HepG2 (cell line): ENCODE measurements around the gene QKI.

Experiments
- AGO2 ChIP-seq: fragments of 200-400 bp; formaldehyde crosslinking; optimal IDR thresholded peaks from 2 replicates; pipeline ENCODE3; 2017; ENCODE audit warnings: mild to moderate bottlenecking, low read depth, low read length, moderate library complexity
- CTCF ChIP-seq: sonication (generic); formaldehyde crosslinking; IDR thresholded peaks from 2 replicates; pipeline ENCODE4 v1.5.0; 2020; ENCODE audit warnings: mild to moderate bottlenecking, missing genetic modification reagents, moderate library complexity
- ELF3 ChIP-seq: IDR thresholded peaks from 2 replicates; pipeline ENCODE4 v1.6.1; 2016; ENCODE audit warnings: missing genetic modification reagents, missing compliant biosample characterization
- FOXO1 ChIP-seq: sonication (generic); formaldehyde crosslinking; IDR thresholded peaks from 2 replicates; pipeline ENCODE4 v1.4.0; 2020; ENCODE audit warnings: missing genetic modification reagents
- MYNN ChIP-seq: sonication (generic); formaldehyde crosslinking; IDR thresholded peaks from 2 replicates; pipeline ENCODE4 v1.4.0; 2020; ENCODE audit warnings: mild to moderate bottlenecking, low read depth, missing genetic modification reagents
- POLR2A ChIP-seq, 2 experiments: IDR thresholded peaks; 2 replicates each; pipeline ENCODE4 v1.6.1; 2011; ENCODE audit warnings: low read depth in 2 of 2, low read length in 2 of 2, mild to moderate bottlenecking in 1 of 2, moderate library complexity in 1 of 2; ENCODE audit not compliant: insufficient read depth in 1 of 2
- RAD21 ChIP-seq: fragments of 450-650 bp; formaldehyde crosslinking; IDR thresholded peaks from 2 replicates; pipeline ENCODE4 v1.5.0; 2020; ENCODE audit warnings: mild to moderate bottlenecking
- TBP ChIP-seq: sonication (generic); formaldehyde crosslinking; IDR thresholded peaks from 2 replicates; pipeline ENCODE4 v1.5.0; 2020; ENCODE audit warnings: missing genetic modification reagents
- THRA ChIP-seq: sonication (generic); formaldehyde crosslinking; IDR thresholded peaks from 2 replicates; pipeline ENCODE4 v1.4.0; 2020; ENCODE audit warnings: missing genetic modification reagents, borderline replicate concordance
- ZBTB44 ChIP-seq: sonication (generic); formaldehyde crosslinking; IDR thresholded peaks from 2 replicates; pipeline ENCODE4 v1.4.0; 2020; ENCODE audit warnings: missing genetic modification reagents
- ZFP1 ChIP-seq: IDR thresholded peaks from 2 replicates; pipeline ENCODE4 v1.6.1; 2016
- ZNF83 ChIP-seq: sonication (generic); formaldehyde crosslinking; IDR thresholded peaks from 2 replicates; pipeline ENCODE4 v1.4.0; 2020; ENCODE audit warnings: missing genetic modification reagents, mild to moderate bottlenecking, borderline replicate concordance
- TF ChIP-seq, protein P1 (sequence below), 2 experiments: sonication (generic) in 1 of 2; formaldehyde crosslinking in 1 of 2; IDR thresholded peaks; 2 replicates each; pipeline versions ENCODE4 v1.4.0 to v1.6.1; 2018 to 2020; ENCODE audit warnings: missing genetic modification reagents in 2 of 2, borderline replicate concordance in 1 of 2, low read depth in 1 of 2, mild to moderate bottlenecking in 1 of 2, missing biosample characterization in 1 of 2
- TF ChIP-seq, protein P2 (sequence below): sonication (generic); formaldehyde crosslinking; IDR thresholded peaks from 2 replicates; pipeline ENCODE4 v1.9.0; 2021; ENCODE audit warnings: missing genetic modification reagents, mild to moderate bottlenecking, borderline replicate concordance

DNA sequence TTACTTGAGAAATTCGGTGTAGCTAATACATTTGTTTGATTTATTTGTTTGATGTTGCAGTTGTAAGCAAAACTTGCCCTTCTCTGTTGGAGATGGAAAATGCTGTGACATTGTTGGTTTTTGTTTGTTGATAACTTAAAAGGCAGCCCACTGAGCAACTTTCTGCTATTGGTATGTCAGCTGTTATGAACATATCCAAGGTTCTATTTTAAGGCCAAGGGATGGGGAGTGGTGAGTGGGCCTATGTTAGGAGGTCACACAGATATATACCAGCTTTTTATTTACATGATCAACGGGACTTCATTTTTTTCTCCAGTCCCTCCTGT lies 5.7 kb downstream of the QKI start:
- TF ChIP-seq ELF3, result no peak
- TF ChIP-seq TBP (CRISPR knock-in tag), result no peak
- TF ChIP-seq MYNN, result no peak
- no peak for TF ChIP-seq CTCF (CRISPR knock-in tag)
- no peak for TF ChIP-seq THRA
- no peak for TF ChIP-seq POLR2A (IDR thresholded peaks at IDR 0.05; ENCODE audit: insufficient read depth in 1 of 2, low read depth in 2 of 2, low read length in 2 of 2)
- no peak for TF ChIP-seq ZBTB44 (CRISPR knock-in tag)
- no peak for TF ChIP-seq FOXO1 (CRISPR knock-in tag)
- no peak for TF ChIP-seq AGO2
- TF ChIP-seq, protein P1, sequence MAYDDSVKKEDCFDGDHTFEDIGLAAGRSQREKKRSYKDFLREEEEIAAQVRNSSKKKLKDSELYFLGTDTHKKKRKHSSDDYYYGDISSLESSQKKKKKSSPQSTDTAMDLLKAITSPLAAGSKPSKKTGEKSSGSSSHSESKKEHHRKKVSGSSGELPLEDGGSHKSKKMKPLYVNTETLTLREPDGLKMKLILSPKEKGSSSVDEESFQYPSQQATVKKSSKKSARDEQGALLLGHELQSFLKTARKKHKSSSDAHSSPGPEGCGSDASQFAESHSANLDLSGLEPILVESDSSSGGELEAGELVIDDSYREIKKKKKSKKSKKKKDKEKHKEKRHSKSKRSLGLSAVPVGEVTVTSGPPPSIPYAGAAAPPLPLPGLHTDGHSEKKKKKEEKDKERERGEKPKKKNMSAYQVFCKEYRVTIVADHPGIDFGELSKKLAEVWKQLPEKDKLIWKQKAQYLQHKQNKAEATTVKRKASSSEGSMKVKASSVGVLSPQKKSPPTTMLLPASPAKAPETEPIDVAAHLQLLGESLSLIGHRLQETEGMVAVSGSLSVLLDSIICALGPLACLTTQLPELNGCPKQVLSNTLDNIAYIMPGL (CRISPR knock-in tag; IDR thresholded peaks at IDR 0.05; ENCODE audit: borderline replicate concordance in 1 of 2, low read depth in 1 of 2), result no peak
- no peak for TF ChIP-seq ZFP1
- TF ChIP-seq ZNF83 (CRISPR knock-in tag), result no peak
- TF ChIP-seq, protein P2, sequence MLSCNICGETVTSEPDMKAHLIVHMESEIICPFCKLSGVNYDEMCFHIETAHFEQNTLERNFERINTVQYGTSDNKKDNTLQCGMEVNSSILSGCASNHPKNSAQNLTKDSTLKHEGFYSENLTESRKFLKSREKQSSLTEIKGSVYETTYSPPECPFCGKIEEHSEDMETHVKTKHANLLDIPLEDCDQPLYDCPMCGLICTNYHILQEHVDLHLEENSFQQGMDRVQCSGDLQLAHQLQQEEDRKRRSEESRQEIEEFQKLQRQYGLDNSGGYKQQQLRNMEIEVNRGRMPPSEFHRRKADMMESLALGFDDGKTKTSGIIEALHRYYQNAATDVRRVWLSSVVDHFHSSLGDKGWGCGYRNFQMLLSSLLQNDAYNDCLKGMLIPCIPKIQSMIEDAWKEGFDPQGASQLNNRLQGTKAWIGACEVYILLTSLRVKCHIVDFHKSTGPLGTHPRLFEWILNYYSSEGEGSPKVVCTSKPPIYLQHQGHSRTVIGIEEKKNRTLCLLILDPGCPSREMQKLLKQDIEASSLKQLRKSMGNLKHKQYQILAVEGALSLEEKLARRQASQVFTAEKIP (CRISPR knock-in tag), result no peak
- no peak for TF ChIP-seq RAD21 (CRISPR knock-in tag)
